Activated effector memory CD4-positive, alpha-beta T cell treated with anti-CD3 and anti-CD28 coated beads, Interleukin-2, amount 50 U/mL, for 16 hours (primary cell): ENCODE data around the gene DTX4.

ENCODE experiments used
- DNase-seq: peaks from one replicate; pipeline ENCODE4 v3.0.0-alpha.2; 2020

DTX4 gene

DNA sequence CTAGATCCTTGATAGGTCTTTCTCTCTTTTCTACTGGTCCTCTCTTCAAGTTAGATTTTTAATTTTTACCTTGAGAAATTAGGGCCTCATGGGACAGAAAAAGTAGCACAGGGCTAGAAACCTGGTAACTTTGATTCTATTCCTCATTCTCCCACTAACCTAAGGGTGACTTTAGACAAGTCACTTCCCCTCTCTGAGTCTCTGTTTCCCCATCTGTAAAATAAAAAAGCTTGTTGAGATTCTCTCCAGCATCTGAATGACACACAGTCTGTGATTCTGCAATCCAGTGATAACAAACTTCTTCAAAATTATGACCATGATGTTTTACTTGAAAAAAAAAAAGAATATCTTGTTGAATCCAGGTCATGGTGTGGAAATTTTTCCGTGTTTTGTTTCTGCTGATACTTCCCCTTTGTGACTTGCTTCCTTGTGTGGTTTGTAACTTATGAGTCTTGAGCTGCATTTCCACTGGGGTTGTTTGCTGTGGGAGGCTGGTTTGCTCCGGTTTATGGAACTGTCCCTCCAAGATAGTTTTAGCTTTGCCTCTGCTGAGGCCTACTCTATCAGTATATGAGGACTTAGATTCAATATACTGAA is 50.6 kb downstream of the DTX4 start:
- DNase-seq, result no peak

DNA sequence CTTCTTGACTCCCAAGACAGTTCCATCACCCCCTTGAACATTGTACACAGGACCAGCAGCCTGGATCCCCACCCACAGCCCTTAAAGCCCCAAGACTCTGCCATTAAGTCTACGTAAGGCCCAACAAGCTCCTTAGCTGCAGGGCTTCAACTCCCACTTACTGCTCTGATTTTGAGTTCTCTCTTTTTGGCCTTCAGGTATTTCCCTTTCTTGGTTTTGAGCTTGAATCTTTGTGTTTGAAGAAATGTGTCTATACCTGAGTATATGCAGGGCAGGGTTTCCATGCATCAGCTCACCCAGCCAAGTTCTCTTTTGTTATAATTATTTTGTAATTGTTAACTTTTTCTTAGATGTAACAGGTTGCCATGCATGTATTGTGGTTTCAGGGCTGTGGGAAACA is 51.2 kb downstream of the DTX4 start:
- no peak for DNase-seq

DNA sequence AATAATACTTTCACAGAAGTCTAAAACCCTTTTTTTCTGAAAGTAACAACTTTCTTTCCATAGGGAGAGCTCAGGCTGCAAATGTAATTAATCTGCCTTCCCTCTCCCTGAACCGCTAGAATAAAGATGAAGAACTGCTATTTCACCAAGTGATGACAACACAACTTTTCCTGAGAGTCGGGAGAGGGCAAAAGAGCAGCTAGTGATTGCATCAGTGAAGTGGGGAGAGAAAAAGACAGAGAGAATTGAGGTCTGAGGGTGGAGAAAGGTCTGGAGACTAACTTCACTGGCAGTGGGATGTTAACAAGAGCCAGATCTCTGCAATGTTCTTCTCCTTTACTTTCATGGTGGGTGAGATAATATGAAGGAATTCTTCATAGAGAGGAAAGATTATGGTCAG is 51.7 kb downstream of the DTX4 start:
- DNase-seq, result no peak

DNA sequence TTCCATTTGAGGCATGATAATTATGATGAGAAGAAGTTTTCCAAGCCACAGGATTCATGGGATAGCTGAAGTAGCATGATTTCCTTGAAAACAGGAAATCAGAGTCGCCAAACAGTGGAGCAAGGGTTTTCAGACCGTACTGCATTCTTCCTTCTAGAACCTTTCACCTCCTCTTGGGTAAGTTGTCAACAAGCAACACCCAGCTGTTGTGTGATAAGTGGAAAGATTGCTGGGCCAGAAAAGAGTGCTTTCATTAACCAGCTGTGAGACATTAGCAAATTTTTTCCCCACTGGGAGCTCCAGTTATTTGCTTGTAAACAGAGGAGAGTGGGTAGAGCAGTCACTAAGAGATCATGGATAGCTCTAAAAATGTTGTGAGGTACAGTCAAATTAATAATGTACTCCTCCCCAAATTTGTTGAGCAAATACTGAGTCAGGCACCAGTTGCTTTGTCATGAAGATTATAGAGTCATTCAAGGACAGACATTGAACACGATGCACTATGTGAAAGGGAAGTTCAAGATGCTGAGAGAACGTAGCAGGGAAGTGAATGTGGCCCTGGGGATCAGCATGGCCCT is 52.5 kb downstream of the DTX4 start:
- no peak for DNase-seq

DNA sequence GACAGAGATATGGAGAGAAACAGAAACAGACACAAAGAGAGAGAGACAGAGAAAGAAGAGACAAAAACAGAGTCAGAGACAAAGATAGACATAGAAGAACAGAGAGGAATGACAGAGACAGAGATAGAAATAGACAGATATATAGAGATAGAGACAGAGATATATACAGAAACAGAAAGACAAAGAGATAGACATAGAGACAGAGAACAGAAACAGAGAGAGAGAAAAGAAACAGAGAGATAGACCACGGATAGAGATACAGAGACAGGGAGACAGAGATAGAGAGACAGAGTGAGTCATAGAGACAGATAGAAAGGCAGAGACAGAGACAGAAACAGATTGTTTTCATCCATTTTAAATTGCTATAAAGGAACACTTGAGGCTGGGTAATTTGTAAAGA is 53.1 kb downstream of the DTX4 start:
- DNase-seq, result no peak

DNA sequence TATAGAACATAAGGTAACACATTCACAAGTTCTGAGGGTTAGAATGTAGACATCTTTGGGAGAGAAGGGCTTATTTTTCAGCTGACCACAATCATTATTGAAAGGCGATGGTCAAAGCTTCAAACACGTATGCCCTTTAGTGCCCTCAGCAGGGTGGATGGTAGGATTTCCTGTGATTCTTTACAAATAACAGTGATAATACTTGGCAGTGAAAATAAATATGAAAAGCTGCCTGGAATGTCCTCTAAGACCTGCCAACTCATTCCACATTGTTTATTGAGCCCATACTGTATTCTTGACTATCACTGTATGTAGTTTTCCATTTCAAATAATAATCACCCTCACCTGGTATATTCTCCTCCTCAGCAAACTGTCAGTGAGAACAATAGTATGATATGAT is 54.5 kb downstream of the DTX4 start:
- no peak for DNase-seq

DNA sequence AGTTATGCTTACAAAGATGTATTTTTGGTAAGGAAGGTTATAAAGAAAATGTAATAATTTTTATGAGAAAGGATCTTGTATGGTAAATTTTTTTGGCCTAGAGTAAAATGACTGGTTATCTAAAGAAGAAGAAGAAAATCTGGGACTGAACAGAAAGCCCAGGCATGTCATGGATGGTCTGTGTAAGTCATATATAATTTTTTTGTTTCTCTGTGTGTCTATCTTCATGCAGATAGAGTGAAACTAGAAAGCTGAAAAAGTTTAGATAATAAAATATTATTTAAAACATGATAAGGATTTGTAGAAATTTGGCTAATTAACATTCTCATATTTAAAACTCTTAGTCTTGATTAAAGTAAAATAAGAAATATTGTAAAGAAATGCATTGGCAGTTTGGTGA is 68.4 kb downstream of the DTX4 start:
- DNase-seq, result no peak

DNA sequence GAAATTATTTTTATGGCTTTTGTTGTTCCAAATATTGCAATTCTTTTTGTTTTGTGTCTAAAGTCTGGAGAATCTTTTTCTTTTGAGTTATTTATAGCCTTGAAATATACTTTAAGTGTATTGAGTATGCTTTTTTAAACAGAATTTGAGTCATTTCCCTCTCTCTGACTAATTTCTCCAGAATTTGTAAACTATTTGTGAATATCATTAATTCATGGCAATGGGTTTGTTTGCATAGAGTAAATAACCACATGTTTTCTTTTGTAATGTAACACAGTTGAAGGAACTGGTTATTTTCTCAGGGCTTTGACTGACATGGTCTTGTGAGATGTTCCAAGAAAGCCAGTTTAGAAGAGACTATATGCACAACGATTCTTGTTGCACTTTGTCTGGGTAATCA is 71.7 kb downstream of the DTX4 start:
- DNase-seq, result no peak

DNA sequence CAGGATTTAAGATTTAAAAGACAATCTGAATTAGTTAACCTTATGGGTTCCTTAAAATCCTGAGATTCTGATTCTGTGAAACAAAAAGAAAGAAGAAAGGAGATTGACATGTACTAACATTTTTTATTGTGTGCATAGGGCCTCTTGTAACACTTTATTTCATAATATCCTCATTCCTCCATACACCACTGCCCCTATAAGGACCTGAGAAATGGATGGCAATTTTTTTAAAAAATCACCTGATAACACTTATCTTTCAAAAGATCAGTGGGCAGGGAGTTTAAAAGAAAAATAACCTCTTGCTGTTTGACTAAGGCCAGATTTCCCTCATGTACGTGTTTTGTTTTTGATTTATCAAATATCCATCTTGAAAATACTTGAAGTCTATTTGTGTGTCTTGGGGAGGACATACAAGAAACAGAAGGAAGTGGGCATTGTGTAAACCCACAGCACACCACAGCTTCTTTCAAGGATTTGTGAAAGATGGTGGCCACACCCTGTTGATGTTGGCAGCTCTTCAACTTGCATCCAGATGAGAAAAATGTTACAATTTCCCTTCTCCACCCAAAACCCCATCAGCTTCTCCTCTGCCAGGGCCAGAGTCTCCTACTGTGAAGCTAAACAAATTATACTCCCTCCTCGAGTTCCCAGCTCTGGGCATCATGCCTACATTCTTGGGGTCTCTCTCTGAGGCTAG is 75.7 kb downstream of the DTX4 start:
- no peak for DNase-seq

DNA sequence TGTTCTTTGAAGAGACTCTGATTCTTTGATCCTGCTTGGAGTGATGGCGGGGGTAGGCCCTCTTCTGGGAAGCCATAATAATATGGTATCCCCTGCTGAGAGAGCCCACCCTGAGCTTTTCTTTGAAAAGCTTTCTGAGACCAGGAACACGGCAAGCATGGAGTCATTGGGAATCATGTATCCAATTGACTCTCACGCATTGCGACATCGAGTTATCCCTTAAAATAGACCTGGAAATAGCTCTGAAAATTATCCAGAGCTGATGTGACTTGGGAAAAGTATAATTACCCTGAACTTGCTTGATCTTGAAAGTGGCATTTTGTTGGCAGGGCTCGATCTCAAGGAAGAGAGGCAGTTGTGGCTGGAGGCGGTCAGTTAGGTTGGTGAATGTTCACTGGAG is 77.6 kb downstream of the DTX4 start:
- no peak for DNase-seq

DNA sequence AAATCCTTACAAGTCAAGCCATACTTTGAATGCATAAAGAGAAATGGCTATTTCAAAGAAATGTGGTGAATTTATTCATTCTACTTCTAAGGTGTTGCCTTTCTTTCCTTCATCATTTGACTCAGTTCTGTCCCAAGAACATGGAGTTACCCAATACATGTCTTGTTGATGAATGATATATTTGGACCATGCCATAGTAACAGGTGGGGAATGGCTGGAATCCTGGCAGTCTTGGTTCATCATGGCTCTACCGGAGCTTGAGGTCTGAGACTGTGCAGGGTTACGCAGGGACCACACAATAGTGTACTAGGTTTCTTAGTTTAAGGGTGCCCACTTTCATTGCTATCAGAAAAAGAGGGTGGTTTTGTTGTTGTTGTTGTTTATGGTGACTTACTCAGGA is 81.1 kb downstream of the DTX4 start:
- DNase-seq, result no peak

DNA sequence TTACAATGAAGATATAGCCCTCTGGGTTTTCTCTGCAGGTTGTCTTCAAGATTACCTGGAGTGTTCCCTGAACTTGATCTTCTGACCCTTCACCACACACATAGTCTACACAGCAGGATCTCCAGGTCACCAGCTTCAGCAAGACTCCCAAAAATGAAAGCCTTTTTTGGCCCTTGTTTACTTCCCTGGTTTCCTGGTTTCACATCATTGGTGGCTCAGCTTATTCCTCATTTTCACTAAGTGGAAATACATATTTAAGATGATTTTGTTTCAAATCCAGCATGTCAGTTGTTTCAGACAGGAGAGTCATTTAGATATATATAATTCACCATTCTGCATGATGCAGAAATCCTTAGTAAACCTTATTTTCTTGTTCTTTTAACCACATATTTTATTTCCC is 82.4 kb downstream of the DTX4 start:
- DNase-seq, result no peak

DNA sequence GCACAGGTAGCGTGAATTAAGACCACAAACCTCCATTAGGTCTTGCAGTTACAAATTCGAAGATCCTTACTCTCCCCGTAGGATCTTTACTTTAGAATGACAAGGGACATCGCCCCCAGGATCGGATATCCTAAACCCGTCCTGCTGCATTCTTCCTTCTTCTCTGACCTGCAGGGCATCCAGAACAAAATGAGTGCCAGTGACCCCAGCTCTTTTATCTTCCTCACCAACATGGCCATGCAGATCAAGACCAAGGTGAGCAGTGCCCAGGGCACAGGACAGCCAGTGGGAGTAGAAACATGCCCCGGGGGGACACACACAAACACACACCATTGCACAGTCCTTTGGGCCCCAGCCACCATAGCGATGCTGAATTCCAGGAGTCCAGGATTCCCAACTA is 83.3 kb downstream of the DTX4 start:
- DNase-seq, result no peak
